ENCODE data around the gene UBE2O.

DNA sequence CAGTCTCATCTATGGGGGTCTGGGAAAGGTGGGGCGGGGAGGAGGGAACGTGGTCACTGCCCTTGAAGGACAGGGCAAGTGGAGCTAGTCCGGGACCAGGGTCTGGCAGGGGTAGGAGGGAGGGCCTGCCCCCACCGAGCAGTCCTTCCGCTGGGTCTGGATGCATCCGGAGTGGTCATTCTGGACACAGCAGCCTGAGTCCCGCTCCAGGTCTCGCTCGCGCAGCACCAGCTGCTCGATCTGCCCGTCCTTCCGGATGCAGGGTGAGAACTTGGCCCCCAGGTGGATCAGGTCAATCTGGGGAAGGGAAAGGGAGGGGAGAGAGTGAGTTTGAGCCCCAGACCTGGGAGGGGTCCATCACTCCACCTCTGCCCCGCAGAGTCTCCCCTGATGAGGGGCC lies 21.3 kb upstream of the UBE2O start:
- TF ChIP-seq, protein P1, sequence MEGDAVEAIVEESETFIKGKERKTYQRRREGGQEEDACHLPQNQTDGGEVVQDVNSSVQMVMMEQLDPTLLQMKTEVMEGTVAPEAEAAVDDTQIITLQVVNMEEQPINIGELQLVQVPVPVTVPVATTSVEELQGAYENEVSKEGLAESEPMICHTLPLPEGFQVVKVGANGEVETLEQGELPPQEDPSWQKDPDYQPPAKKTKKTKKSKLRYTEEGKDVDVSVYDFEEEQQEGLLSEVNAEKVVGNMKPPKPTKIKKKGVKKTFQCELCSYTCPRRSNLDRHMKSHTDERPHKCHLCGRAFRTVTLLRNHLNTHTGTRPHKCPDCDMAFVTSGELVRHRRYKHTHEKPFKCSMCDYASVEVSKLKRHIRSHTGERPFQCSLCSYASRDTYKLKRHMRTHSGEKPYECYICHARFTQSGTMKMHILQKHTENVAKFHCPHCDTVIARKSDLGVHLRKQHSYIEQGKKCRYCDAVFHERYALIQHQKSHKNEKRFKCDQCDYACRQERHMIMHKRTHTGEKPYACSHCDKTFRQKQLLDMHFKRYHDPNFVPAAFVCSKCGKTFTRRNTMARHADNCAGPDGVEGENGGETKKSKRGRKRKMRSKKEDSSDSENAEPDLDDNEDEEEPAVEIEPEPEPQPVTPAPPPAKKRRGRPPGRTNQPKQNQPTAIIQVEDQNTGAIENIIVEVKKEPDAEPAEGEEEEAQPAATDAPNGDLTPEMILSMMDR (IDR thresholded peaks at IDR 0.05), result no peak
- no peak for TF ChIP-seq POLR2A (IDR thresholded peaks at IDR 0.05)

All from Peyer's patch (tissue), 4 donors.